ENCODE results near the gene PLXNA2. TPM values are rescaled to one million over a fixed set of nuclear protein-coding genes. Genes with fewer than 3 reads are reported as not detected.

The PLXNA2 gene
- total RNA-seq, 4 donors from 2014 or later = 19.8 to 41.6 (median 27.9) TPM

DNA sequence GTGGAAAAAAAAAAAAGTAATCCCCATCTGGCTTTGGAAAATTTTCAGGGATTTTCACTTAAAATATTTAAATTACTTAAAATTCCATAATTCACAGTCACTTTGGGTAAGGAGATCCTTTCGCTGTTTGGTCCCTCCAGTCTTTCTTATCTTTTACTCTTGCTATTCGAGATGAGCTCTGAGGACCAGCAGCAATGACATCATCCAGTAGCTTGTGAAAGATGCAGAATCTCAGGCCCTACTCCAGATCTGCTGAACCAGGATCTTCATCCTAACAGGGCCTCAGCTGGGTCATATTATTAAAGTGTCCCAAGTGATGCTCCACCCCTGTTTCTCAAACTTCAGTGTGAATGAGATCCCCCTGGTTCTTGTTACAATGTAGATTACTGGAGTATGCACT lies 46.9 kb upstream of the PLXNA2 start:
- Histone ChIP-seq H3K9me3 (no peaks in the 10 kb centered on the region), H3K4me1 (no peaks in the 10 kb centered on the region), H3K27me3 (peaks cover 0 to 16% (median 0%) of the 10 kb centered on the region in 4 donors), H3K27ac (replicated peaks in 1 of 4) (no peak overlapping the region), H3K36me3 (no peaks in the 10 kb centered on the region), H3K4me3 (no peak overlapping the region)
- DNase-seq (ENCODE audit: extremely low spot score) = no peak
- TF ChIP-seq CTCF (IDR thresholded peaks at IDR 0.05) = no peak
- intact Hi-C loops (cut with DNase I) = no loop called here
- WGBS = 89% methylated on average over 2 of the region's 2 CpGs

- no peaks in the 10 kb centered on the region for H3K9me3 ChIP-seq
- no peak overlapping the region for H3K4me3 ChIP-seq
- 51% methylated on average over 2 of the region's 2 CpGs for WGBS
- H3K27ac ChIP-seq (replicated peaks in 1 of 4) = no peak overlapping the region
- peaks cover 0 to 16% (median 0%) of the 10 kb centered on the region in 4 donors for H3K27me3 ChIP-seq
- no peak for DNase-seq (ENCODE audit: extremely low spot score)
- H3K4me1 ChIP-seq = no peaks in the 10 kb centered on the region
- TF ChIP-seq EP300 (IDR thresholded peaks at IDR 0.05) (no peak), POLR2A (IDR thresholded peaks at IDR 0.05; ENCODE audit: low read depth) (no peak)
- intact Hi-C loops (cut with DNase I) = no loop called here
- H3K36me3 ChIP-seq = no peaks in the 10 kb centered on the region
Measured at GRCh38 chr1:208289716-208290115, 45.5 kb upstream of the PLXNA2 start.

GRCh38 chr1:208288495-208288894 lies 44.3 kb upstream of the PLXNA2 start:
- intact Hi-C loops (cut with DNase I) = no loop called here
- WGBS = 90% methylated on average over 4 of the region's 4 CpGs
- Histone ChIP-seq H3K36me3 (no peaks in the 10 kb centered on the region), H3K4me3 (no peak overlapping the region), H3K27ac (replicated peaks in 1 of 4) (no peak overlapping the region), H3K9me3 (no peaks in the 10 kb centered on the region), H3K4me1 (no peaks in the 10 kb centered on the region), H3K27me3 (peaks cover 0 to 11% (median 0%) of the 10 kb centered on the region in 4 donors)
- TF ChIP-seq EP300 (IDR thresholded peaks at IDR 0.05) (no peak), CTCF (IDR thresholded peaks at IDR 0.05) (no peak), POLR2AphosphoS5 (IDR thresholded peaks at IDR 0.05) (no peak), POLR2A (IDR thresholded peaks at IDR 0.05; ENCODE audit: low read depth) (no peak)
- no peak for DNase-seq (ENCODE audit: extremely low spot score)

- Histone ChIP-seq H3K4me3 (no peak overlapping the region), H3K36me3 (no peaks in the 10 kb centered on the region), H3K27me3 (peaks cover 0 to 5% (median 0%) of the 10 kb centered on the region in 4 donors), H3K27ac (replicated peaks in 1 of 4) (no peak overlapping the region), H3K9me3 (no peaks in the 10 kb centered on the region), H3K4me1 (no peaks in the 10 kb centered on the region)
- TF ChIP-seq POLR2A (IDR thresholded peaks at IDR 0.05; ENCODE audit: low read depth) (no peak), EP300 (IDR thresholded peaks at IDR 0.05) (no peak), POLR2AphosphoS5 (IDR thresholded peaks at IDR 0.05) (no peak), CTCF (IDR thresholded peaks at IDR 0.05) (no peak)
- DNase-seq (ENCODE audit: extremely low spot score) = no peak
- 80% methylated on average over 8 of the region's 8 CpGs for WGBS
- intact Hi-C loops (cut with DNase I) = no loop called here
Measured at GRCh38 chr1:208280681-208281450, 36.7 kb upstream of the PLXNA2 start.

- 83% methylated on average over 11 of the region's 11 CpGs for WGBS
- no peak for DNase-seq (ENCODE audit: extremely low spot score)
Measured at GRCh38 chr1:208279826-208280588, 35.8 kb upstream of the PLXNA2 start.

More at GRCh38 chr1:208279826-208280588, 35.8 kb upstream of the PLXNA2 start:
- H3K36me3 ChIP-seq = no peaks in the 10 kb centered on the region
- H3K27ac ChIP-seq (replicated peaks in 1 of 4) = no peak overlapping the region
- no peaks in the 10 kb centered on the region for H3K9me3 ChIP-seq
- H3K4me1 ChIP-seq = no peaks in the 10 kb centered on the region
- intact Hi-C loops (cut with DNase I) = no loop called here
- TF ChIP-seq EP300 (IDR thresholded peaks at IDR 0.05) (no peak), CTCF (IDR thresholded peaks at IDR 0.05) (no peak), POLR2AphosphoS5 (IDR thresholded peaks at IDR 0.05) (no peak), POLR2A (IDR thresholded peaks at IDR 0.05; ENCODE audit: low read depth) (no peak)
- peaks cover 0 to 5% (median 0%) of the 10 kb centered on the region in 4 donors for H3K27me3 ChIP-seq
- no peak overlapping the region for H3K4me3 ChIP-seq
